ENCODE results near the gene RNF169. TPM values are rescaled to one million over a fixed set of nuclear protein-coding genes. Genes with fewer than 3 reads are reported as not detected.

The RNF169 gene
- total RNA-seq, 1 experiment from 2014 or later, result 19.7 TPM

GRCh38 chr11:74842967-74843366, 94.3 kb downstream of the RNF169 start:
- Histone ChIP-seq H3K36me3 (ENCODE audit: insufficient read depth, low read length, poor library complexity, severe bottlenecking) (peaks cover 12% of the 10 kb centered on the region), H3K4me1 (ENCODE audit: insufficient read depth, low read length, poor library complexity, severe bottlenecking) (no peaks in the 10 kb centered on the region), H3K27me3 (replicated peaks; ENCODE audit: insufficient read depth, low read depth, low read length, poor library complexity) (no peaks in the 10 kb centered on the region), H3K9me3 (ENCODE audit: low read depth, low read length, poor library complexity, severe bottlenecking) (no peaks in the 10 kb centered on the region), H3K27ac (ENCODE audit: low read depth, low read length, poor library complexity, severe bottlenecking) (no peak overlapping the region), H3K4me3 (ENCODE audit: low read depth, low read length, poor library complexity, severe bottlenecking) (no peak overlapping the region)
- CTCF ChIA-PET, result no interaction called here
- POLR2A ChIA-PET (ENCODE audit: low non-redundant PET), result no interaction called here
- TF ChIP-seq CTCF (conservative IDR thresholded peaks at IDR 0.05; ENCODE audit: low read depth, low read length) (no peak), EZH2 (IDR thresholded peaks at IDR 0.05; ENCODE audit: borderline replicate concordance, low read depth, low read length, poor library complexity, severe bottlenecking) (no peak)
- DNase-seq (ENCODE audit: low spot score), result no peak
- no TSS peak for BruUV-seq (replicated peaks)
- intact Hi-C loops (cut with micrococcal nuclease; ENCODE audit: unreplicated experiment), result no loop called here

- BruUV-seq (replicated peaks), result no TSS peak
- Histone ChIP-seq H3K4me3 (ENCODE audit: low read depth, low read length, poor library complexity, severe bottlenecking) (no peak overlapping the region), H3K36me3 (ENCODE audit: insufficient read depth, low read length, poor library complexity, severe bottlenecking) (peaks cover 12% of the 10 kb centered on the region), H3K27ac (ENCODE audit: low read depth, low read length, poor library complexity, severe bottlenecking) (no peak overlapping the region), H3K4me1 (ENCODE audit: insufficient read depth, low read length, poor library complexity, severe bottlenecking) (no peaks in the 10 kb centered on the region), H3K9me3 (ENCODE audit: low read depth, low read length, poor library complexity, severe bottlenecking) (no peaks in the 10 kb centered on the region), H3K27me3 (replicated peaks; ENCODE audit: insufficient read depth, low read depth, low read length, poor library complexity) (no peaks in the 10 kb centered on the region)
- CTCF ChIA-PET, result interaction anchor here (0.7 kb wide), 1 partner anchor 406 kb away, joined by 3 read pairs; no protein-coding TSS in a partner anchor
- TF ChIP-seq CTCF (conservative IDR thresholded peaks at IDR 0.05; ENCODE audit: low read depth, low read length), result no peak
- no peak for TF ChIP-seq EZH2 (IDR thresholded peaks at IDR 0.05; ENCODE audit: borderline replicate concordance, low read depth, low read length, poor library complexity, severe bottlenecking)
- intact Hi-C loops (cut with micrococcal nuclease; ENCODE audit: unreplicated experiment), result no loop called here
- DNase-seq (ENCODE audit: low spot score), result no peak
- POLR2A ChIA-PET (ENCODE audit: low non-redundant PET), result no interaction called here
These were observed 95.4 kb downstream of the RNF169 start for GRCh38 chr11:74844072-74844471.

DNA sequence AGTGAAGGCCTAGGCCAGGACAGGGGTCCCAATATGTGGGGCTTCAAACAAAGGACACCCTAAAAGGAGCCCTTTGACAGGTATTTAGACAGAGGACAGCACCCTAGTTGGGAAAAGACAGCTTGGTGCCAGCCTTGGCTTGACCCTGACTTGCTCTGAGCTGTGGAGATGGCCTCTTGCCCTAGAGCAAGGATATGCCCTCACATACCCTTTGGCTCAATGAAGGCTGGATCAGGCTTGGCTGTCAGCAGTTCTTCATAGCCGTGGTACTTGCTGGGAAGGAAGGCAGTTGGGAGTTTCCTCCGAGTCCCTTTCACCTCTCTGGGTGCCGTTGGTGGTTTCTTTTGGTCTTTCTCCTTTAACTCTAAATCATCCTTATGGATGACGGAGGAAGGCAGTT, 96.2 kb downstream of the RNF169 start:
- Histone ChIP-seq H3K27me3 (replicated peaks; ENCODE audit: insufficient read depth, low read depth, low read length, poor library complexity) (no peaks in the 10 kb centered on the region), H3K4me3 (ENCODE audit: low read depth, low read length, poor library complexity, severe bottlenecking) (no peak overlapping the region), H3K9me3 (ENCODE audit: low read depth, low read length, poor library complexity, severe bottlenecking) (no peaks in the 10 kb centered on the region), H3K27ac (ENCODE audit: low read depth, low read length, poor library complexity, severe bottlenecking) (no peak overlapping the region), H3K4me1 (ENCODE audit: insufficient read depth, low read length, poor library complexity, severe bottlenecking) (no peaks in the 10 kb centered on the region), H3K36me3 (ENCODE audit: insufficient read depth, low read length, poor library complexity, severe bottlenecking) (peaks cover 12% of the 10 kb centered on the region)
- TF ChIP-seq CTCF (conservative IDR thresholded peaks at IDR 0.05; ENCODE audit: low read depth, low read length) (no peak), EZH2 (IDR thresholded peaks at IDR 0.05; ENCODE audit: borderline replicate concordance, low read depth, low read length, poor library complexity, severe bottlenecking) (no peak)
- ChIA-PET POLR2A (ENCODE audit: low non-redundant PET) (no interaction called here), CTCF (no interaction called here)
- intact Hi-C loops (cut with micrococcal nuclease; ENCODE audit: unreplicated experiment), result no loop called here
- DNase-seq (ENCODE audit: low spot score), result no peak
- BruUV-seq (replicated peaks), result no TSS peak
